HepG2 (cell line): Measurements from ENCODE around the gene TNFAIP2. TPM values are rescaled to one million over a fixed set of nuclear protein-coding genes. Genes with fewer than 3 reads are reported as not detected.
A peak's percentile ranks its signal among the peaks of the same experiment; 100 is the strongest.

Experiments used
- ATAC-seq: fragments of 200-7000 bp; cut with Tn5 transposase; 3 replicates; pipeline ENCODE4 v1.9.1; 2020; ENCODE audit warnings: mild to moderate bottlenecking, moderate library complexity
- BruUV-seq: library from RNA; stranded (reverse); fragments of 400-500 nt; replicated peaks from 2 replicates; lab custom pipeline; 2021; lab: Mats Ljungman, UMichigan
- CTCF ChIA-PET: fragments of 300-600 bp; formaldehyde crosslinking; extraction: SDS; loops from one replicate; lab custom pipeline; 2021; ENCODE audit warnings: low total read pairs, inconsistent platforms, low intra/inter-chr PET ratio; lab: Yijun Ruan, JAX
- POLR2A ChIA-PET: fragments of 350-600 bp; sonication (Branson Sonifier 250); formaldehyde crosslinking; loops from one replicate; lab custom pipeline; 2020; ENCODE audit warnings: antibody characterized with exemption, inconsistent platforms; lab: Yijun Ruan, JAX
- DNase-seq: peaks from one replicate; pipeline ENCODE4 v3.0.0-alpha.2; 2015; ENCODE audit warnings: low spot score
- FAIRE-seq: peaks from 3 replicates; lab custom pipeline; 2011; peaks lifted over from hg19 to GRCh38; lab: Jason Lieb, UNC
- H2AFZ ChIP-seq: one replicate; pipeline ENCODE4 v1.6.1; 2011; ENCODE audit warnings: low read length, inconsistent platforms
- H3K27ac ChIP-seq: fragments of 300-600 bp; 3 replicates; pipeline ENCODE4 v1.8.0; 2011; ENCODE audit warnings: mixed run types, mild to moderate bottlenecking, mixed read lengths, low read length, inconsistent platforms; ENCODE audit not compliant: insufficient read depth; ENCODE audit errors: extremely low read length
- H3K27me3 ChIP-seq, 2 experiments: fragments of 200-600 bp in 1 of 2; 2 replicates in 1 of 2; 3 replicates in 1 of 2; pipeline versions ENCODE4 v1.6.0 to v1.8.0; 2011; ENCODE audit warnings: low read length in 2 of 2, mild to moderate bottlenecking in 2 of 2, moderate library complexity in 2 of 2, inconsistent platforms in 1 of 2; ENCODE audit not compliant: insufficient read depth in 2 of 2, control insufficient read depth in 1 of 2
- H3K36me3 ChIP-seq, 2 experiments: fragments of 200-600 bp in 1 of 2; replicated peaks in 1 of 2; 2 replicates in 1 of 2; 3 replicates in 1 of 2; pipeline versions ENCODE4 v1.5.1 to v1.8.0; 2011; ENCODE audit warnings: low read length in 2 of 2, inconsistent platforms in 1 of 2; ENCODE audit not compliant: insufficient read depth in 2 of 2, control insufficient read depth in 1 of 2
- H3K4me1 ChIP-seq: 2 replicates; pipeline ENCODE4 v1.5.1; 2012; ENCODE audit warnings: low read length, inconsistent platforms; ENCODE audit not compliant: insufficient read depth
- H3K4me2 ChIP-seq: 2 replicates; pipeline ENCODE4 v1.6.0; 2011; ENCODE audit warnings: low read depth, low read length, inconsistent platforms
- H3K4me3 ChIP-seq, 3 experiments: fragments of 200-600 bp in 1 of 3; sonication (generic), shearing (Covaris generic) in 1 of 3; replicated peaks in 1 of 3; 2 replicates each; pipeline ENCODE4 v1.5.1; 2011 to 2016; ENCODE audit warnings: low read length in 3 of 3, inconsistent platforms in 2 of 3, low read depth in 2 of 3, mild to moderate bottlenecking in 2 of 3, control low read depth in 1 of 3, mixed read lengths in 1 of 3; ENCODE audit not compliant: insufficient read depth in 1 of 3
- H3K79me2 ChIP-seq: one replicate; pipeline ENCODE4 v1.6.1; 2011; ENCODE audit warnings: low read length, inconsistent platforms; ENCODE audit not compliant: insufficient read depth
- H3K9ac ChIP-seq: 2 replicates; pipeline ENCODE4 v1.6.0; 2011; ENCODE audit warnings: mild to moderate bottlenecking, low read depth, low read length, inconsistent platforms; ENCODE audit not compliant: insufficient read depth
- H3K9me3 ChIP-seq: 2 replicates; pipeline ENCODE4 v1.5.1; 2012; ENCODE audit warnings: mild to moderate bottlenecking, low read length
- H4K20me1 ChIP-seq: 2 replicates; pipeline ENCODE4 v1.6.0; 2011; ENCODE audit warnings: inconsistent platforms, mild to moderate bottlenecking, low read length, moderate library complexity; ENCODE audit not compliant: insufficient read depth
- GABPA ChIP-seq, 2 experiments: IDR thresholded peaks; 2 replicates each; pipeline ENCODE4 v1.6.1; 2011 to 2016; ENCODE audit warnings: low read depth in 2 of 2, low read length in 1 of 2, missing biosample characterization in 1 of 2, missing genetic modification characterization in 1 of 2
- HDAC2 ChIP-seq: sonication (generic); formaldehyde crosslinking; IDR thresholded peaks from 2 replicates; pipeline ENCODE4 v1.4.0; 2020; ENCODE audit warnings: missing genetic modification reagents
- HMG20B ChIP-seq: conservative IDR thresholded peaks from 2 replicates; pipeline ENCODE4 v1.6.1; 2016; ENCODE audit warnings: missing genetic modification reagents, missing compliant biosample characterization
- MAZ ChIP-seq, 2 experiments: sonication (generic) in 1 of 2; formaldehyde crosslinking in 1 of 2; IDR thresholded peaks; 2 replicates each; pipeline versions ENCODE4 v1.5.0 to v1.6.1; 2012 to 2020; ENCODE audit warnings: low read depth in 2 of 2, mild to moderate bottlenecking in 2 of 2, borderline replicate concordance in 1 of 2, improper control_type of control experiment in 1 of 2, low read length in 1 of 2, missing genetic modification reagents in 1 of 2, moderate library complexity in 1 of 2
- MNT ChIP-seq: fragments of 450-650 bp; IDR thresholded peaks from 2 replicates; pipeline ENCODE4 v1.6.1; 2016
- POLR2G ChIP-seq: fragments of 200-400 bp; formaldehyde crosslinking; IDR thresholded peaks from 2 replicates; pipeline ENCODE4 v1.6.1; 2018; ENCODE audit warnings: mild to moderate bottlenecking, low read depth, low read length, moderate library complexity
- SP4 ChIP-seq: sonication (generic); formaldehyde crosslinking; IDR thresholded peaks from 2 replicates; pipeline ENCODE4 v1.8.1; 2023; ENCODE audit warnings: mild to moderate bottlenecking, missing genetic modification reagents
- TMF1 ChIP-seq: sonication (generic); formaldehyde crosslinking; IDR thresholded peaks from 2 replicates; pipeline ENCODE4 v1.8.1; 2022; ENCODE audit warnings: low read depth, missing genetic modification reagents
- ZBTB49 ChIP-seq: sonication (generic); formaldehyde crosslinking; IDR thresholded peaks from 2 replicates; pipeline ENCODE4 v1.4.0; 2020; ENCODE audit warnings: missing genetic modification reagents, borderline replicate concordance
- ZKSCAN8 ChIP-seq: IDR thresholded peaks from 2 replicates; pipeline ENCODE4 v1.6.1; 2016; ENCODE audit warnings: borderline replicate concordance, missing genetic modification reagents, missing compliant biosample characterization
- ZNF432 ChIP-seq: sonication (generic); formaldehyde crosslinking; IDR thresholded peaks from 2 replicates; pipeline ENCODE4 v1.5.0; 2020; ENCODE audit warnings: missing genetic modification reagents, mild to moderate bottlenecking, borderline replicate concordance
- ZNF558 ChIP-seq: sonication (generic); formaldehyde crosslinking; IDR thresholded peaks from 2 replicates; pipeline ENCODE4 v1.9.0; 2022; ENCODE audit warnings: mild to moderate bottlenecking, missing genetic modification reagents, borderline replicate concordance
- ZNF687 ChIP-seq: sonication (generic); formaldehyde crosslinking; IDR thresholded peaks from 2 replicates; pipeline ENCODE4 v1.5.1; 2020; ENCODE audit warnings: mild to moderate bottlenecking, missing genetic modification reagents, moderate library complexity
- WGBS: methylation state at CpG from one replicate; pipeline ENCODE4 v1.1.6; 2017; ENCODE audit warnings: low lambda C conversion rate; 5-methylcytosine and 5-hydroxymethylcytosine counted together
- in situ Hi-C: cut with HindIII; loops from 2 replicates; pipeline ENCODE4 v1.10.0; 2017; ENCODE audit warnings: low pct_unique_long_range_greater_than_20kb; ENCODE audit not compliant: extremely low pct_ligation_motif_present
- intact Hi-C: fragments of 100-400 bp; cut with micrococcal nuclease; formaldehyde crosslinking; loops from one replicate; pipeline ENCODE4 v1.10.0; 2022; ENCODE audit not compliant: unreplicated experiment
- polyA plus RNA-seq, 8 experiments: library from polyadenylated mRNA; depleted of rRNA in 3 of 8; stranded (reverse) in 7 of 8; unstranded in 1 of 8; fragments of >200 nt; fragmentation: Illumina TruSeq in 4 of 8; extraction: Trizol in 4 of 8; gene quantifications; 2 replicates each; pipeline versions ENCODE4 v1.2.1 to v1.2.3, GENCODE V29; 2011 to 2016; ENCODE audit warnings: low read depth in 4 of 8, missing spikeins in 1 of 8, mixed read lengths in 1 of 8; ENCODE audit not compliant: insufficient read depth in 1 of 8
- total RNA-seq, 5 experiments: library from RNA; depleted of rRNA; stranded (reverse); fragments of >200 nt; fragmentation: Illumina TruSeq; extraction: Trizol; gene quantifications; 2 replicates each; pipeline ENCODE4 v1.2.3, GENCODE V29; 2016; ENCODE audit warnings: low read depth in 1 of 5

The TNFAIP2 gene
- total and polyA plus RNA-seq, 2 of the 13 experiments (the other 11 are each of a cell fraction or from before 2014, with no cell fraction given), result 0.46 to 1.5 TPM

- FAIRE-seq (no peak), ATAC-seq (peak; percentile 38), DNase-seq (no peak)
- Histone ChIP-seq H3K79me2 (no peaks in the 10 kb centered on the region), H3K9me3 (no peaks in the 10 kb centered on the region), H3K9ac (0 out of 2 replicates have a peak overlapping the region, but pooled peaks have one; percentile 7), H3K4me1 (peaks cover 90% of the 10 kb centered on the region), H3K27ac (peak overlapping the region; percentile 30), H3K27me3 (no peaks in the 10 kb centered on the region), H2AFZ (no peak overlapping the region), H3K36me3 (peaks cover 2 to 5% of the 10 kb centered on the region in 2 experiments; a peak in 1 of 5 replicates), H3K4me2 (peak overlapping the region; percentile 26; the same call in 1 of the 2 replicates), H3K4me3 (peak overlapping the region in 1 of 3 experiments; percentile 6; a peak in 1 of 6 replicates), H4K20me1 (peaks cover 5% of the 10 kb centered on the region; the same call in 1 of the 2 replicates)
- WGBS, result 13% methylated on average over 4 of the region's 11 CpGs
- POLR2A ChIA-PET, result interaction anchor here (0.6 to 5.9 kb wide), 7 partner anchors 8 to 220 kb away, joined by 3 to 55 read pairs (median 5); no protein-coding TSS in a partner anchor
- CTCF ChIA-PET, result no interaction called here
- BruUV-seq, result no TSS peak
- in situ Hi-C loops (no loop called here), intact Hi-C loops (no loop called here)
- peak; percentile 47; the same call in 1 of the 2 replicates for TF ChIP-seq TMF1
- TF ChIP-seq MNT, result 0 out of 2 replicates have a peak, but pooled peaks have one; percentile 17
- TF ChIP-seq HMG20B (CRISPR knock-in tag), result 0 out of 2 replicates have a peak, but pooled peaks have one; percentile 12
- peak; percentile 58 for TF ChIP-seq POLR2G
- no peak for TF ChIP-seq ZKSCAN8 (CRISPR knock-in tag)
- no peak for TF ChIP-seq MAZ (IDR thresholded peaks at IDR 0.05; ENCODE audit: borderline replicate concordance, low read depth, low read length)
- TF ChIP-seq MAZ (CRISPR knock-in tag; IDR thresholded peaks at IDR 0.05; ENCODE audit: low read depth), result peak; percentile 41; the same call in 1 of the 2 replicates
- TF ChIP-seq SP4 (CRISPR knock-in tag), result peak; percentile 59
- no peak for TF ChIP-seq ZBTB49 (CRISPR knock-in tag)
- TF ChIP-seq ZNF432 (CRISPR knock-in tag), result no peak
- TF ChIP-seq HDAC2 (CRISPR knock-in tag), result 0 out of 2 replicates have a peak, but pooled peaks have one; percentile 22
- TF ChIP-seq ZNF558 (CRISPR knock-in tag), result 0 out of 2 replicates have a peak, but pooled peaks have one; percentile 9
- TF ChIP-seq ZNF687, result peak; percentile 50
- TF ChIP-seq GABPA (IDR thresholded peaks at IDR 0.05; ENCODE audit: low read depth, low read length), result peak; percentile 12; the same call in 1 of the 2 replicates
- no peak for TF ChIP-seq GABPA (CRISPR knock-in tag; IDR thresholded peaks at IDR 0.05; ENCODE audit: low read depth)
Measured at GRCh38 chr14:103112400-103113243, 10.6 kb upstream of the TNFAIP2 start.
